Measurements from ENCODE around the gene KIRREL1.

- TF ChIP-seq POLR2A (IDR thresholded peaks at IDR 0.05) (no peak), CTCF (IDR thresholded peaks at IDR 0.05) (no peak)
Observed at GRCh38 chr1:158101927-158102326, 108.5 kb downstream of the KIRREL1 start.
